Posterior cingulate gyrus (tissue), 11 donors: ENCODE results near the gene FMO1.
"Not testable (repeated sequence)": the region's sequence is repeated elsewhere in the genome, so short reads cannot be mapped to it uniquely, and the experiment has no call there.

Source experiments
- DNase-seq, 10 donors: peaks; one replicate each; pipeline versions ENCODE4 v3.0.0 to v3.0.0-alpha.2; 2020 to 2021; ENCODE audit warnings: mixed read lengths in 3 of 10
- intact Hi-C: fragments of 100-400 bp; cut with DNase I; formaldehyde crosslinking; loops from one replicate; pipeline ENCODE4 v1.15.1; 2023

The FMO1 gene

DNA sequence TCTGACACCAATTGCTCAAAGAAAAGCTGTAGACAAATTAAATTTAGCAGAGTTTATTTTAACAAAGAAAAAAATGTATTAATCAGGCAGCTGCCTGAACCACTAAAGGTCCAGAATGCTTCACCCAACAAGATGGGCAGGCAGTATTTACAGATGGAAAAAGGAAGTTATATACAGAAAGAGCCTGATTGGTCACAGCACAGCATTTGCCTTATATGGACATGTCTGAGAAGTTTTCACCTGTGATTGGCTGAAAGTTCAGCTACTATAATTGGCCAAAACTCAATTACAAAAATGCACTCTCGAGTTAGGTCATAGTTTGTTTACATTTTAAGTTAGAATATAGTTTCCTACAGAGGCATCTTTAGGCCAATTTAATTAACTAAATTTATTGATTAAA is 15.1 kb upstream of the FMO1 start:
- no peak for DNase-seq
- intact Hi-C loops, result no loop called here

DNA sequence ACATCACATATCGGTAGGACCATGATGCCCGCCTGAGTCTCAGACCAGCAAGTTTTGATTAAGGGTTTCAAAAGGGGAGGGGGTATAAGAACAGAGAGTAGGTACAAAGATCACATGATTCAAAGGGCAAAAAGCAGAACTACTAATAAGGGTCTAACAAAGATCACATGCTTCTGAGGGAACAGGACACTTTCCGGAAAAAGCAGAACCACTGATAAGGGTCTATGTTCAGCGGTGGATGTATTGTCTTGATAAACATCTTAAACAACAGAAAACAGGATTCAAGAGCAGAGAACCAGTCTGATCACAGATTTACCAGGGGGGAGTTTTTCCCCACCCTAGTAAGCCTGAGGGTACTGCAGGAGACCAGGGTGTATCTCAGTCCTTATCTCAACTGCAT is 12.1 kb upstream of the FMO1 start:
- intact Hi-C loops, DNase-seq: not testable (repeated sequence)

DNA sequence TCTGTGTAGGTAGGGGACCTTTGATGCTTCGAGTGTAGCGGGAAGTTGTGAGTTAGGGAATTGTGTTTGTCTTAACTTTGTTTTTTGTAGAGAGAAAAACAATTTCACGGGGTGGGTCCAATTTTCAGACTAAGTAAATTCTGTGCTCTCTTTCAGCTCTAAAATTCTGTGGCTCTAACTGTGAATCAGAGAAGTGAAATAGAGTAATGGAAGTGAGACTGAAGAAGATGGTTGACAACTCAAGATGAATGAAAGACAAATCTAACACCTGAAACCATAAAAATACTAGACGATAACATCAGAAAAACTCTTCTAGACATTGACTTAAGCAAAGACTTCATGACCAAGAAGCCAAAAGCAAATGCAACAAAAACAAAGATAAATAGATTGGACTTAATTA is 4.4 kb upstream of the FMO1 start:
- intact Hi-C loops, result no loop called here
- DNase-seq, result no peak

DNA sequence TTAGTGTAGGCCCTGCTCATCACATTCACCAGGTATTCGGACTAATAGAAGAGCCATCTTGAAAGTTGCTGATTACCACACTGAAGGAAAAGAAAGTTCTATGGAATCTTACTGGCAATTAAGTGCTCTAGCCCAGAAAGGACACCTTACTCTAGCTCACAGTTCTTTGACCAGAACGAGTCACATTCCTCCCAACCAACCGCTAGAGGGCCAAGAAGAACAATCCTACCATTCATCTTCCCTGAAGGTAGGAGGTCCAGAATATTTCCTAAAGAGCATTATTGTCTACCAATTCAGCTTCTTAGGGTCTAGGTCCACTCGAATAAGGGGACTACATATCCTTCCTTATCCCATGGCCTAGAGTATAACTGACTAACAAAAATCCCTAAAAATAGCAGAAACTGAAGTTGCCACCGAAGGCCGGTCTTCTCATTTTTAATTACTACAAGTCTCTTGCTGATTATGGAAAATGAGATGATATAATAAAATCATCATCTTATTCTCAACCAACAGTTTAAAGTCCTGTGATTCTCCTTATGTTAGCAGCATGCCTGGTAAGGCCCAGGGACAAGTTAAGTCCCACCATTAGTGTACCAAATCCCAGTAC is 2.7 kb upstream of the FMO1 start:
- DNase-seq, result peak in 1 of 10 donors; percentile 18
- intact Hi-C loops, result no loop called here

DNA sequence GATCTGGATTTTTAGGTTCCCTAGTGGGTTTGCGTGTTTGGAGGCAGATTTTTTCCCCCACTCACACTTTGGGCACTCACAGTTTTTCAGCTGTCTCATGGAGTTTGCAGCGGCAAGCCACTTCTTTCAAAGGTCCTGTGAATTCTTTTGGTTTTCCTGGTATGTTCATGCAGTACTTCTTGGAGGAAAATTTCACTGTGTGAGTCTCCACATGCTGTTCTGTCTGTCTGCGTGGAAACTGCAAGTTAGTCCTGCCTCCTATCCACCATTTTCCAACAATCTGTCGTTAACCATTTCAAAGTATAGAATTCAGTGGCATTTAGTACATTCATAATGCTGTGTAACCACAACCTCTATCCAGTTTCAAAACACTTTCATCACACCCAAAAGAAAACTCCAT is 793 bp upstream of the FMO1 start:
- intact Hi-C loops, result no loop called here
- DNase-seq, result no peak

DNA sequence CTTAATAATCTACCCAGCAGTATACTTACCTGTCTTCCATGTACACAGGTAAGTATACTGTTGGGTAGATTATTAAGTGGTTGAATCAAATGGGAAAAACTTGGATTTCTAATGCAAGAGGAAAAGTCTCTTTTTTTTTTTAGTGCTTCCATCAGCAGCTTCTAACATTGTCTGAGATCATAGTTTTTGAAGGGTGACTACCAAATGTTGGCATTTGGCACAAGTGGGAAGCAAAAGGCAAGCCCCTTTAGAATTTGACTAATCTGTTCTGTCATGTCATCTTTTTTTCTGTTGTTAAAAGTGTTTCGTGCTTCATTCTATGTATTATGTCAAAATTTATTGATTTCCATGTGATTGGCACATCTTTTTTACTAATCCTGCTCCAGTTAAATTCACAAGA is 547 bp downstream of the FMO1 start:
- DNase-seq, result no peak
- intact Hi-C loops, result no loop called here

DNA sequence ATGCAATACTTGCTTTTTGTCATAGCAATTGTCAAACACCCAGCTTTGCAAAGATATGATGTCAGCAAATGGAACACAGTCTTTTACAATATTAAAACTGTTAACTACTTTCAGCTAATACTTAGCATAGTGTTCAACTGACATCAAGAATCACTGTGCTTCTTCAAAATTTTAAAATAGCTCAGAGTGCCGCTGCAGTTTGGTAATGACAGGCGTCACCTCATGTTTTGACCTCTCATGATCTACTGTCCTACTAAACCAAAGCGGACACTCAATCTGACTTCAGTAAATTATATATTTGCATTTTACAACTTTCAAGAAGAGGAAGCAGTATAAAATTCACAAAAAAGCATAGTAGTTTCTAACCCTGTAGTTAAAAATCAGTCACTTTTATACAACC is 2.0 kb downstream of the FMO1 start:
- no peak for DNase-seq
- intact Hi-C loops, result no loop called here

DNA sequence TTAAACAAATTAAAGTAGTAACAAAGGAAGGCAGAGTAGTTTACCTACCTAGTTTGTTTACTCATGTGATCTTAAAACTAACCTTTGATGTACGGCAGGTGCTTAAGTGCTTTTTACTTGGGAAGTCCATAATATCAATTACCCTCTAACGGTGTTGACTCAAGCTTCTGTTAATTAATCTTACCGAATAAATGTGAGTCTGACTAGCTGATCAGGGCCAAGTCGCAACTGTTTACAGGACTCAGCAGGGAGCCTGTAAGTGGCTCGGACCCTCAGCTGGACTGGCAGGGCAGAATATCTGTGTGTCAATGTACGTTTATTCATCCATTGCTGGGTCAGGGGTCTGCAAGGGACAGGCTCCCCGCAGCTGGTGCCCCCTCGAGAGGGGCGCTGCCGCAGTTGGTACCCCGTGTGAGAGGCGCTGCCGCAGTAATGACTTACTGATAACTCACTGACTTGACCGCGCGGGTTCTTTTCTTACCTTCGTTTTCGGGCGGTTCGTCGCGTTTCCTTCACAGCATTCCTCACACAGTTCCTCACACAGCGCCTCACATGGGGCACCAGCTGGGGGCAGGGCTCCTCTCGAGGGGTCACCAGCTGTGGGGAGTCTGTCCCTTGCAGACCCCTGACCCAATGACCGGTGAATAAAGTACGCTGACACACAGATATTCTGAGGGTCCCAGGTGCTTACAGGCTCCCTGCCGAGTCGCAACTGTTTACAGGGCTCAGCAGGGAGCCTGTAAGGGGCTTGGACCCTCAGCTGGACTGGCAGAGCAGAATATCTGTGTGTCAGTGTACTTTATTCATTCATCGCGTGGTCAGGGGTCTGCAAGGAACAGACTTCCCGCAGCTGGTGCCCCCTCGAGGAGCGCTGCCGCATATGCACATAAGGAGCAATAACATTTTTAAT is 3.0 kb downstream of the FMO1 start:
- intact Hi-C loops, result no loop called here
- DNase-seq, result peak in 2 of 10 donors; percentile 17 to 75

DNA sequence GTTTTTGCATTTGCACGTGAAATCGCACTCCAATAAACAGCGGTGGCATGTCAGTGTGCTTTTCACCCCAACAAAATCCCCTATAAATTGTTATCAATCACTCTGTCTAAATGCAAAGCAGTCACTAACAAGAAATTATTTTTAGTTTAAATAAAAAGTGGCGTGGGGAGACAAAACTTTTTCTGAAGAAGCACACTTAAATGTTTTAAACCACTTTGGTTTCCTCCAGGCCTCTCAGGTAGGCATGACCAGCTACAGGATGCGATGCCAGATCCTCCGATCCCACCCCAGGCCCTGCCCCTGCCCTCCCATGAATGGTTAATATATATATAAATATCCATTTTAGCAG is 3.6 kb downstream of the FMO1 start:
- DNase-seq, result no peak
- intact Hi-C loops, result no loop called here

DNA sequence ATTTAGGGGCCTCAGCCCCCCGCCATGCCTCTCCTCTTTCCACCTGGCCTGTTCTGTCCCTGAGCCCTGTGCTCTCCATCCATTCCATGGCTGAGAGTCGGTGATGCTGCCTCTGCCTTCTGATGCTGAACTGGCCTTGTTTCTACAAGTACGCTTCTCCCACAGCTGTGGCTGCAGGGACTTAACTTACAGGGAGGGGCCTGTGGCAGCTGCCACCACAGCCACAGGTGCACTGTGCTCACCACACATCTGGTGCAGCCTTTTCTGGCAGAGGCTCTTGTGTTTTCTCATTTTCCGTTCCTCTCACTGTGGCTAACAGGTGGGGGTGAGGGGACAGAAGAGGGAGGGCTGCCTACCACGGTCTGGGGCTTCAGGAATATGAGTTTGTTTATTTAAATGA is 4.2 kb downstream of the FMO1 start:
- intact Hi-C loops, result no loop called here
- DNase-seq, result no peak

DNA sequence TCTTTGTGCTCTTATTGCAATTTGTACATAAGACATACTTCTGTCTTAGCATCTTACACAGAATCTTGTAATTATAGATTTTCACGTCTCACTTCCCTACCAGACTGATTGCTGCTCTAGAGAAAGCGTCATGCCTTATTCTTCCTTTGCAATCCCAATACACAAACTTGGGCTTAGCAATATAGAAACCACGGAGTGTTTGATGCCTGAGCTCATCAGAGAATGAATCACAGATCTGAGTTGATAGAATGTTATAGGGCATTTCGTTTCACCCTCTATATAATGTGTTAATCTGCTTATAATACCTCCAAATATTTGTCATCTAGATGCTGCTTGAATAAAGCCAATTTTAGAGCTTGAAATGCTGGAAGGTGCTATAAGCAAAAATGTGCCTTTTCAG is 6.6 kb downstream of the FMO1 start:
- DNase-seq, result no peak
- intact Hi-C loops, result no loop called here

DNA sequence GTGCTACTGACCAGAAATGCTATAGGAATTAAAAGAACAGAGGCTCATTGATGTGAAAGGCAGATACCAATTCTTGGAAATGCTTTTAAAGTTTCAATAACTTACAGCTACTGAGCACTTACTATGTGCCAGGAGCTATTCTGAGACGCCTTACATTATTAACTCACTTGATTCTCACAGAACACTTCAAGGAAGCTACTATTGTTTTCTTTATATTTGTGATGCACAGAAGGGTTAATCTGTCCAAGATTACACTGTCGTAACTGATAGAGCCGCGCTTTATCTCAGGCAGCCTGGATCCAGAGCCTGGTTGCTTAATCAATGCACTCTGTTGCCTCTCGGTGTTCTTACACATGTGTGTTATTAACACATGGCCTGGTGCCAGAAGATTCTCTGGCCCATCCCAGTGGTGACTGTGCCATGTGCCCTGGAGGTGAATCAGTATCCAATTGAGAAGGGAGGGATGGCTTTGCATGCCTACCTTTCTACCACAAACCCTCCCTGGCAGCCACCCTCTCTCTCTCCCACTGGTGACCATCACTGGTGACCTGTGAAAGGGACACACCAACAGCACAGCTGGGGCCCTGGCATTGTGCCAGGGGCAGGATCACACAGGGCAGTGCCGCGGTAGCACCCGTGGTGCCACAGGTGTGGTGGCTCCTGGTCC is 8.8 kb downstream of the FMO1 start:
- intact Hi-C loops, result no loop called here
- peak in 1 of 10 donors; percentile 68 for DNase-seq

DNA sequence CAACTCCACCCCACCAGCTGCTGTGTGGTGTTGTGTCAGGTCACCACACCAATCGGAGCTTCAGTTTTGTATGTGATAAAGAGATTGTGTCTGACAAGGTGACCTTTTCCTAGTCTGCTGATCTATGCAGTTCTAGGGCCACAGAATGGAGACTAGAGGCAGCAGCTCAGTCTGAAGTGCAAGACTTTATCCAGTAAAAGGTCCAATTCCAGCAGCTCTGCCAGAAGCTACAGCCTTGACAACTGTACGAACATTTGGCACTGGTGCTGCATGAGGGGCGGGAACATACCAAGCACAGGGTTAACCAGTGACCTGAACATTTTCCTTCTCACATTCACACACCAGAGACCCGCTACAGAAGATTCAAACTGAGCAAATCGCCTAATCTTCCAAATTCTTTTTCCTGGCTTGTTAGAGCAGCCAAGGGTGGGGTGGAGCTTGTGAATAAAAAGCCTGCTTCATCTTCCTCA is 9.3 kb downstream of the FMO1 start:
- intact Hi-C loops, result no loop called here
- no peak for DNase-seq

DNA sequence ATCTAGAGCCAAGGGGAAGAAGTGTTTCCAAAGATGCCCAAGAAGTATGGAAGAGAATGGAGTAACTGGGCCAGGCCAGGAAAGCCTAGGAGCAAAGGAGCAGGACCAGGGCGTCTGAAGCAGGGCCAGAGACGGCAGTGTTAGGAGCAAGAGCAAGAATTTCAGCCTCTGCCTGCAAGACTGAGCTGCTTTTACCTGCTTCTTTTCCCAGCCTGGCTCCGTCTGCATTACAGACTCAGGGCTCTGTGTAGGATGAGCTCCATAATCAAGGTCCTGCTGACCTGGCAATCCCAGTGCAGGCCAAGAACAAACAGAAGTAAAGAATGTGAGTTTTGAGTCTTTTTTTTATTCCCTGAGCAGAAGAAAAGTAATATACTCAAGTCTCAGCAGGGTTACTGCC is 10.1 kb downstream of the FMO1 start:
- intact Hi-C loops, result no loop called here
- DNase-seq, result no peak

DNA sequence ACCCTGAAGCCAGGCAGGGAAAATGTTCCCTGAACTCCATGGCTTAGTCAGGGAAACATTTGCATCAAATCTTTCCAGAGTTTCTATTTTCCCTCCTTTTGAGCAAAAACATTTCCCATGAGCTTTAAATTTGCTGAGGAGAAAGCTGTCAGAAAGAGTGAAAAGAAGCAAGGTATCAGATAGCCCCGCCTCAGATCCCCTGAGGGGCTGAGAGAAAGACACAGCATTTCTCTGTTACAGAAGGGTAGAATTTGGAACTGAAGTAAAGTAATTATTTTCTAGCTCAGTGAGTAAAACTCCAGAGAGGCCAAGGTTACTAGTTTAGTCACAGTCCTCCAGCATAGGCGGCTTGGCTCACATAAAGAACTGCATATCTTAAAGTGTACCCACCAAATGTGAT is 10.6 kb downstream of the FMO1 start:
- intact Hi-C loops, result no loop called here
- no peak for DNase-seq

DNA sequence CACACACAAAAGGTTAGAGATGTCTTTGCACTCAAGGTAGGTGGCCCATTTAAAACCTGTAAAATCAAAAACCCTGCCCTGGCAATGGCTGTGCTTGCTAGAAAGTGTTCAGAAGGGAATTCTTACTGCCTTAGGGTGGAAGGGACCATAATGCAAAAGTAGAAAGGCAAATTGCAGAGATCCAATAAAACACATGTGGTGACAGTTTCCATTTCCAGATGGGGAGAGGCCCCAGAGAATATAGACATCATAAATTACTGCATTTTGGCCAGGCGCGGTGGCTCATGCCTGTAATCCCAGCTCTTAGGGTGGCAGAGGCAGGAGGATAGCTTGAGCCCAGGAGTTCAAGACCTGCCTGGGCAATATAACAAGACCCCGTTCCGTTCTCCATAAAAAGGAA is 13.0 kb downstream of the FMO1 start:
- intact Hi-C loops, result no loop called here
- DNase-seq, result no peak

DNA sequence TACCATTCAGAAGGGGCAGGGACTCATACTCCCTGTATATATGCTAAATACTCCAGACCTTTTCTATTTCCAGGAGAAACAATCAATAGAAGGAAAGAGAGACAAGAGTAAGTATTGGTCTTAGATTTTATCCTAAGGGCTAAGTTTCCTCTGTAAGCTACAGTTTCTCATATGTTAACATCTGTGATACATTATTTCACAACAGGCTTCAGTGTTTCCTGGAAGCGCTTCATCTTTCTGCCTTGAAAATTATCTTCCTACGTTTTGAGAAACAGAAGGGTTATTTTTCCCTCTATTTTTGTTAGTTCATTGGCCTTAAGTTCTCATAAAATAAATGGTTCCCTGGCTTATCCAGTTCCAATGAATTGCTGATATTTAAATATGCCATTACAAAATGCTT is 15.6 kb downstream of the FMO1 start:
- no peak for DNase-seq
- intact Hi-C loops, result no loop called here

DNA sequence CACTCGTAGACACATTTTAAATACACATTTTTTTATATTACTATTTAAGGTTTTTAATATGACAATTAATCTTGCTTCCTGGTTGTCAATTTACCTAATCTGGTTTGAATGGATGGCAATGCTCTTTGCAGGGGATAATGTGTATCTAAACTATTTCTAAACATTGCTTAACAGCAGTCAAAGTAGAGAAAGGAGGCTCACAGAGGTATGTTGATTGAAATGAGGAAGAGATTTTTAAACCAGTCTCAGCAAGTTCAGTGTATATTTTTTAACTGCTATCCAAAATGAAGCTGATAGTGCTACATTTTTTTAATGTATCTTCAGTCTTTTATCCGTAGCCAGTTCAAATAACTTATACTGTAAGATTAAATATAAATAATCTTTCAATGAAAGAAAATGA is 17.4 kb downstream of the FMO1 start:
- intact Hi-C loops, result no loop called here
- no peak for DNase-seq

DNA sequence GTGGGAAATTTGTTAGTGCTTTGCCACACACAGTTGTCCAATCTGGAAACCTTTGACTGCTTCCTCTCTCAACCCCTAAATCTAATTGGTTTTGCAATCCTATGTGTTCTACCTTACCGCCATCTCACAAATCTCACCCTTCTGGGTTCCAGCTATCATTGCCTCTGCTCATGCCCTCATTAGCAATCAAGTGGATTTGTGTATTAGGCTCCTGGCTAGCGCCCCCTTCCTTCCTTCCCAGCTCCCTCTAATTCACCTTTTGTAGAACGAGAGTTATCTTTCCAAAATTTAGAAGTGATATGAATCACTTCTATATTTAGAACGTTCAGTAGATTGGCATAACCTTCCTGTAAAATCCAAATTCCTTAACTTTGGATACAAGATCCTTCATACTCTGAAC is 18.6 kb downstream of the FMO1 start:
- intact Hi-C loops, result no loop called here
- no peak for DNase-seq

DNA sequence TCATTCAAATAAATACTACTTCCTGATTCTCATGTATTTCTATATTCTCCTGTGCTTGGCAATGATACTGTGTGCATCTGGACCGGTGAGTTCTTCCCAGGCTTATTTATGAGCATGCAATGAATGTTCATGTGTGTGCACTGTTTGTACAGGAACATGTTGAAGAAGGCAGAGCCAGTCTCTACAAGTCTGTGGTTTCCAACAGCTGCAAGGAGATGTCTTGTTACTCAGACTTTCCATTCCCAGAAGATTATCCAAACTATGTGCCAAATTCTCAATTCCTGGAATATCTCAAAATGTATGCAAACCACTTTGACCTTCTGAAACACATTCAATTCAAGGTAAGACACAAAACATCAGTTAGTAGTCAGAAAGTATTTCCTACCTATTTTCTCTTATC is 19.1 kb downstream of the FMO1 start:
- intact Hi-C loops, result no loop called here

DNA sequence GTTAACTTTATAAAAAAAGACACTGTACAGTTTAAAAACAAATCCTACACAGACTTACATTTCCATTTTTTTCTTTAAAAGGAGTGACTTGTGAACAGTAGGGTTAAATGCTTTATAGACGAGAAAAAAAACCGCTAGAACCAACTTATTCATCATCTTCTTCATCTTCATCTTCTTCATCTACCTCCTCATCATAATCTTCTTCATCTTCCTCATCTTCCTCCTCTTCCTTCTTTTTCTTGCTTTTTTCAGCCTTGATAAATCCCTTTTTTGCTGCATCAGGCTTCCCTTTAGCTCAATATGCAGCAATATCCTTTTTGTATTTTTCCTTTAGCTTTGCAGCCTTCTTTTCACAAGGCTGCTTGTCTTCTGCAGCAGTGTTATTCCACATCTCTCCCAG is 22.5 kb downstream of the FMO1 start:
- intact Hi-C loops, result no loop called here
- no peak for DNase-seq

More for the DNA sequence above, 19.1 kb downstream of the FMO1 start:
- DNase-seq, result no peak

DNA sequence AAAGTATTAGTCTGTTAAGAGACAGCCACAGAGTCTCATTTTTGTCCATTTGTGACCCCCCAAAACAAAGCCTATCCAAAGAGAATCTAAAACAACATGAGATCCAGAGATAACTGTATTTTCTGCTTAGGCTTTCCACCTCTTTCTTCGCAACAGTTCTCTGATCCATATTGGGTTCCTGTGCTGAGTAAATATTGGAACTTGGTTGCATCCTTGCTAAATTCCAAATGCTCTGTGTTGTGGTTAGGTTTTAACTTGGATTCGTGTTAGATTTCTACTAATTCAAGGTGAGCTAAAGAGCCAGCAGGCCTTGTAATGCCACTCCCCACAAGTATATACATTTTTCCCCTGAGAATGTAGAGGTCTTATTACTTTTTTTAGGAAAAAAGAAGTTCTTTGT is 29.2 kb downstream of the FMO1 start:
- intact Hi-C loops, result no loop called here
- no peak for DNase-seq
